Brain microvascular endothelial cell (primary cell): ENCODE measurements around the gene PTPRD.

Source experiments
- DNase-seq: peaks from one replicate; pipeline ENCODE4 v3.0.0-alpha.2; 2020
- H3K27ac ChIP-seq: fragments of 250-450 bp; sonication (Bioruptor Pico); 2 replicates; pipeline ENCODE4 v1.5.1; 2020; ENCODE audit warnings: mild to moderate bottlenecking, moderate library complexity
- H3K27me3 ChIP-seq: fragments of 250-450 bp; sonication (Bioruptor Pico); replicated peaks from 2 replicates; pipeline ENCODE4 v1.5.1; 2020; ENCODE audit warnings: mild to moderate bottlenecking
- H3K36me3 ChIP-seq: fragments of 250-450 bp; sonication (Bioruptor Pico); replicated peaks from 2 replicates; pipeline ENCODE4 v1.5.1; 2020; ENCODE audit warnings: mild to moderate bottlenecking
- H3K4me3 ChIP-seq: 2 replicates; pipeline ENCODE4 v1.5.1; 2011; ENCODE audit warnings: low read depth, mild to moderate bottlenecking, control low read depth, low read length, moderate library complexity
- CTCF ChIP-seq: IDR thresholded peaks from 2 replicates; pipeline ENCODE4 v1.5.1; 2011; ENCODE audit warnings: low read depth, mild to moderate bottlenecking, moderate library complexity, low read length, control low read depth, inconsistent platforms; ENCODE audit errors: missing control alignments
- in situ Hi-C: cut with HindIII; loops from 2 replicates; pipeline ENCODE4 v1.10.0; 2017; ENCODE audit warnings: low sequenced_read_pairs, low pct_ligation_motif_present

Gene PTPRD

GRCh38 chr9:8651846-8652215, 1961.0 kb downstream of the PTPRD start:
- no peak overlapping the region for H3K27ac ChIP-seq
- TF ChIP-seq CTCF, result no peak
- H3K36me3 ChIP-seq, result no peaks in the 10 kb centered on the region
- DNase-seq, result no peak
- in situ Hi-C loops, result no loop called here
- no peaks in the 10 kb centered on the region for H3K27me3 ChIP-seq
- no peak overlapping the region for H3K4me3 ChIP-seq

- no peak overlapping the region for H3K27ac ChIP-seq
- no peaks in the 10 kb centered on the region for H3K27me3 ChIP-seq
- no peak for TF ChIP-seq CTCF
- no peaks in the 10 kb centered on the region for H3K36me3 ChIP-seq
- no peak for DNase-seq
- H3K4me3 ChIP-seq, result no peak overlapping the region
- in situ Hi-C loops, result no loop called here
Observed at GRCh38 chr9:8651070-8651845, 1961.5 kb downstream of the PTPRD start.

GRCh38 chr9:8649807-8650206, 1963.0 kb downstream of the PTPRD start:
- no peak for DNase-seq
- in situ Hi-C loops, result no loop called here
- Histone ChIP-seq H3K27me3 (no peaks in the 10 kb centered on the region), H3K36me3 (no peaks in the 10 kb centered on the region), H3K27ac (no peak overlapping the region), H3K4me3 (no peak overlapping the region)
- no peak for TF ChIP-seq CTCF

GRCh38 chr9:8649160-8649559, 1963.6 kb downstream of the PTPRD start:
- in situ Hi-C loops, result no loop called here
- no peak for TF ChIP-seq CTCF
- Histone ChIP-seq H3K27me3 (no peaks in the 10 kb centered on the region), H3K4me3 (no peak overlapping the region), H3K36me3 (no peaks in the 10 kb centered on the region), H3K27ac (no peak overlapping the region)
- no peak for DNase-seq

GRCh38 chr9:8648271-8648845, 1964.4 kb downstream of the PTPRD start:
- H3K27ac ChIP-seq, result no peak overlapping the region
- no peak overlapping the region for H3K4me3 ChIP-seq
- TF ChIP-seq CTCF, result no peak
- H3K36me3 ChIP-seq, result no peaks in the 10 kb centered on the region
- in situ Hi-C loops, result no loop called here
- DNase-seq, result no peak
- no peaks in the 10 kb centered on the region for H3K27me3 ChIP-seq
